Thyroid gland (tissue), 4 donors: ENCODE data around the gene INTS7. TPM values are rescaled to one million over a fixed set of nuclear protein-coding genes. Genes with fewer than 3 reads are reported as not detected.
"Not testable (repeated sequence)": the region's sequence is repeated elsewhere in the genome, so short reads cannot be mapped to it uniquely, and the experiment has no call there.

Experiments used
- DNase-seq, 2 donors: peaks; one replicate each; pipeline ENCODE4 v3.0.0-alpha.2; 2019
- H3K27ac ChIP-seq, 3 donors: fragments of 200-600 bp; sonication (generic); 1 replicate in 2 of 3; 2 replicates in 1 of 3; pipeline ENCODE4 v1.5.1; 2016 to 2019; ENCODE audit warnings: mild to moderate bottlenecking in 1 of 3, moderate library complexity in 1 of 3
- H3K27me3 ChIP-seq: fragments of 200-600 bp; sonication (generic); one replicate; pipeline ENCODE4 v1.5.1; 2019
- H3K36me3 ChIP-seq, 2 donors: fragments of 200-600 bp; sonication (generic); one replicate each; pipeline ENCODE4 v1.5.1; 2016 to 2019
- H3K4me1 ChIP-seq, 2 donors: fragments of 200-600 bp; sonication (generic); one replicate each; pipeline ENCODE4 v1.5.1; 2017 to 2019
- H3K4me3 ChIP-seq, 3 donors: fragments of 200-600 bp; sonication (generic); replicated peaks in 1 of 3; 1 replicate in 2 of 3; 2 replicates in 1 of 3; pipeline ENCODE4 v1.5.1; 2016; ENCODE audit warnings: mild to moderate bottlenecking in 1 of 3
- H3K9me3 ChIP-seq: fragments of 200-600 bp; sonication (generic); one replicate; pipeline ENCODE4 v1.5.1; 2017
- CTCF ChIP-seq, 6 experiments: fragments of 200-600 bp in 3 of 6; fragments of 450-650 bp in 3 of 6; sonication (generic) in 3 of 6; IDR thresholded peaks; one replicate each; pipeline ENCODE4 v1.5.1; 2016 to 2019; ENCODE audit warnings: antibody characterized with exemption in 6 of 6, mild to moderate bottlenecking in 2 of 6, inconsistent platforms in 1 of 6, moderate library complexity in 1 of 6
- POLR2A ChIP-seq, 2 donors: fragments of 450-650 bp; IDR thresholded peaks; one replicate each; pipeline ENCODE4 v1.6.1; 2017; ENCODE audit warnings: antibody characterized with exemption in 2 of 2, mild to moderate bottlenecking in 2 of 2, moderate library complexity in 1 of 2
- WGBS, 2 donors: methylation state at CpG; one replicate each; pipeline ENCODE4 v1.1.5; 2017; 5-methylcytosine and 5-hydroxymethylcytosine counted together
- intact Hi-C: fragments of 100-400 bp; cut with DNase I; formaldehyde crosslinking; loops from one replicate; pipeline ENCODE4 v1.15.1; 2023
- total RNA-seq, 4 donors: library from RNA; depleted of rRNA; stranded (reverse); fragments of >200 nt; gene quantifications; one replicate each; pipeline ENCODE4 v1.2.3, GENCODE V29; 2016

INTS7 gene
- total RNA-seq, 4 donors from 2014 or later: 14.8 to 22.6 (median 19.5) TPM

- Histone ChIP-seq H3K36me3 (no peaks in the 10 kb centered on the region), H3K27ac (no peak overlapping the region), H3K4me1 (peaks cover 0 to 11% of the 10 kb centered on the region in 2 donors), H3K9me3 (no peaks in the 10 kb centered on the region), H3K4me3 (no peak overlapping the region), H3K27me3 (no peaks in the 10 kb centered on the region)
- WGBS, 2 donors: 70 to 84% methylated on average over 5 of the region's 5 CpGs
- TF ChIP-seq CTCF (IDR thresholded peaks at IDR 0.05) (no peak), POLR2A (IDR thresholded peaks at IDR 0.05) (no peak)
- no peak for DNase-seq
- intact Hi-C loops: no loop called here
Observed at GRCh38 chr1:211918843-211919414, 116.4 kb downstream of the INTS7 start.

GRCh38 chr1:211916458-211916857 lies 118.9 kb downstream of the INTS7 start:
- 87 to 88% methylated on average over 3 of the region's 3 CpGs for WGBS, 2 donors

GRCh38 chr1:211915924-211916323 lies 119.4 kb downstream of the INTS7 start:
- 73 to 83% methylated on average over 2 of the region's 2 CpGs for WGBS, 2 donors
- no peak overlapping the region for H3K27ac ChIP-seq

More at GRCh38 chr1:211916458-211916857, 118.9 kb downstream of the INTS7 start:
- peaks cover 0 to 11% of the 10 kb centered on the region in 2 donors for H3K4me1 ChIP-seq
- H3K4me3 ChIP-seq, H3K27me3 ChIP-seq, H3K9me3 ChIP-seq, DNase-seq, intact Hi-C loops, H3K36me3 ChIP-seq, H3K27ac ChIP-seq: not testable (repeated sequence)

GRCh38 chr1:211912844-211913432 lies 122.4 kb downstream of the INTS7 start:
- Histone ChIP-seq H3K27me3 (no peaks in the 10 kb centered on the region), H3K36me3 (no peaks in the 10 kb centered on the region), H3K27ac (no peak overlapping the region), H3K4me1 (no peaks in the 10 kb centered on the region), H3K4me3 (no peak overlapping the region), H3K9me3 (no peaks in the 10 kb centered on the region)
- WGBS, 2 donors: 90 to 91% methylated on average over 13 of the region's 13 CpGs
- TF ChIP-seq POLR2A (IDR thresholded peaks at IDR 0.05) (no peak), CTCF (IDR thresholded peaks at IDR 0.05) (no peak)
- intact Hi-C loops: no loop called here
- no peak for DNase-seq

More at GRCh38 chr1:211915924-211916323, 119.4 kb downstream of the INTS7 start:
- Histone ChIP-seq H3K36me3 (no peaks in the 10 kb centered on the region), H3K9me3 (no peaks in the 10 kb centered on the region), H3K4me1 (peaks cover 0 to 11% of the 10 kb centered on the region in 2 donors), H3K27me3 (no peaks in the 10 kb centered on the region), H3K4me3 (no peak overlapping the region)
- intact Hi-C loops: no loop called here
- TF ChIP-seq CTCF (IDR thresholded peaks at IDR 0.05) (no peak), POLR2A (IDR thresholded peaks at IDR 0.05) (no peak)
- no peak for DNase-seq

- intact Hi-C loops: no loop called here
- Histone ChIP-seq H3K9me3 (no peaks in the 10 kb centered on the region), H3K4me3 (no peak overlapping the region), H3K27ac (no peak overlapping the region), H3K4me1 (no peaks in the 10 kb centered on the region), H3K27me3 (no peaks in the 10 kb centered on the region), H3K36me3 (no peaks in the 10 kb centered on the region)
- 55 to 76% methylated on average over 1 of the region's 1 CpG for WGBS, 2 donors
- no peak for DNase-seq
- no peak for TF ChIP-seq CTCF (IDR thresholded peaks at IDR 0.05)
- TF ChIP-seq POLR2A (IDR thresholded peaks at IDR 0.05): no peak
Observed at GRCh38 chr1:211912038-211912437, 123.3 kb downstream of the INTS7 start.
